Dendritic cell treated with granulocyte-macrophage colony-stimulating factor and Interleukin-4, amounts not matched to agents 40 ng/mL and 50 ng/mL, for 4 days (primary cell): ENCODE results near the gene AMMECR1L.
"Not testable (repeated sequence)": the region's sequence is repeated elsewhere in the genome, so short reads cannot be mapped to it uniquely, and the experiment has no call there.

ENCODE experiments used
- H3K27ac Mint-ChIP-seq: one replicate; pipeline ENCODE4 v1.8.0; 2022; ENCODE audit warnings: mild to moderate bottlenecking, mixed read lengths
- H3K27me3 Mint-ChIP-seq: one replicate; pipeline ENCODE4 v1.8.0; 2022; ENCODE audit warnings: mild to moderate bottlenecking, mixed read lengths
- H3K36me3 Mint-ChIP-seq: one replicate; pipeline ENCODE4 v1.8.0; 2022; ENCODE audit warnings: low read depth, mixed read lengths
- H3K4me1 Mint-ChIP-seq: one replicate; pipeline ENCODE4 v1.8.0; 2022; ENCODE audit warnings: low read depth, mixed read lengths
- H3K4me3 Mint-ChIP-seq: one replicate; pipeline ENCODE4 v1.8.0; 2022; ENCODE audit warnings: mild to moderate bottlenecking, moderate library complexity, mixed read lengths
- H3K9me3 Mint-ChIP-seq: one replicate; pipeline ENCODE4 v1.8.0; 2022; ENCODE audit warnings: mixed read lengths
- intact Hi-C: fragments of 100-400 bp; cut with micrococcal nuclease; formaldehyde crosslinking; loops from one replicate; pipeline ENCODE4 v1.15.0; 2022

The AMMECR1L gene

DNA sequence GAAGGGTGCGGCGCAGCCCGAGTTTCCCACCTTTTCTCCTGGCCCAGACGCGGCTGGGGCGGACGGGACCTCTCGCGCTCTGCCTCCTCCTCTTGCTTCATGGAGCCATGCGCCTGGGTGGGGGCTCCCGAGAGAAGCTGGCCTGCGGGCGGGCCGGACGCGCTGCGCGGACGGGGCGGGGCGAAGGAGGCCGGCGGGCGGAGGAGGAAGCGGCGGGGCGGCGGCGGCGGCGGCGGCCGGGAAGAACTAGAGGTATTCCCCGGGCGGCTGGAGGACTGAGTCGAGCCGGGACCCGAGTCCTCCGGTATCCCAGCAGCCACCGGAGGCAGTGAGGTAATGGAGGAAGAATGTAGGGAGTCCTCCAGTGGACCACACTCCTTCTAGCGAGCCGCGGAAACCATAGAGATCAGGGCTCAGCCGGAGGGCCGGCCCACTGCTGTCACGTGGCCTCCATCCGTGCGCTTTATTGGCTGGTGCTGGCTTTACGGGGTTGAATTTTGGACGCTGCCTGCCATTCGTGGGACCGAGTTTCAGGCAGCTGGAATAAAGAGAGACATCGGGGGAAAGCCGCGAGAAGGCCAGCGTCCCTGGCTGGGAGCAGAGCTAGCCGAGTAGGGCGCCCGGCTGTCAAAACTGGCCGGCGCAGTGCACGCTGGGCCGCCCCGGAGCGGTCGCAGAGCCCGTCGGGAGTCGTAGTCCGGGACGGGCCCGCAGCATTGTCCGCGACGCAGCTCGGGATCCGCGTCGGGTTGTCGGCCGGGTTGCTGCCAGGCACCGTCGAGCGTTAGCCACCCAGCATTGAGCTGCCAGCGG lies at the start of gene AMMECR1L:
AMMECR1L (minus strand) TSS at position 177 of the 813 bp plus-strand sequence. CDS start 11,722 bp downstream, outside the sequence.
- Mint-ChIP-seq H3K27ac (peak within 1 kb of the TSS; percentile 92), H3K36me3 (peaks cover 41% of the 10 kb centered on the region), H3K4me3 (peak within 1 kb of the TSS; percentile 99), H3K4me1 (peaks cover 26% of the 10 kb centered on the region)
- intact Hi-C loops = loop anchor here (2.0 to 10.0 kb wide), 2 partner anchors 27 to 69 kb away; partner anchors contain the start of gene POLR2D
- not testable (repeated sequence) for H3K9me3 Mint-ChIP-seq, H3K27me3 Mint-ChIP-seq

- no peaks in the 10 kb centered on the region for H3K4me1 Mint-ChIP-seq
- intact Hi-C loops = no loop called here
- no peaks in the 10 kb centered on the region for H3K9me3 Mint-ChIP-seq
- no peak overlapping the region for H3K4me3 Mint-ChIP-seq
- no peaks in the 10 kb centered on the region for H3K27me3 Mint-ChIP-seq
- no peak overlapping the region for H3K27ac Mint-ChIP-seq
- H3K36me3 Mint-ChIP-seq = peaks cover 1% of the 10 kb centered on the region
These were observed 49.6 kb upstream of the AMMECR1L start for GRCh38 chr2:127935337-127935736.

DNA sequence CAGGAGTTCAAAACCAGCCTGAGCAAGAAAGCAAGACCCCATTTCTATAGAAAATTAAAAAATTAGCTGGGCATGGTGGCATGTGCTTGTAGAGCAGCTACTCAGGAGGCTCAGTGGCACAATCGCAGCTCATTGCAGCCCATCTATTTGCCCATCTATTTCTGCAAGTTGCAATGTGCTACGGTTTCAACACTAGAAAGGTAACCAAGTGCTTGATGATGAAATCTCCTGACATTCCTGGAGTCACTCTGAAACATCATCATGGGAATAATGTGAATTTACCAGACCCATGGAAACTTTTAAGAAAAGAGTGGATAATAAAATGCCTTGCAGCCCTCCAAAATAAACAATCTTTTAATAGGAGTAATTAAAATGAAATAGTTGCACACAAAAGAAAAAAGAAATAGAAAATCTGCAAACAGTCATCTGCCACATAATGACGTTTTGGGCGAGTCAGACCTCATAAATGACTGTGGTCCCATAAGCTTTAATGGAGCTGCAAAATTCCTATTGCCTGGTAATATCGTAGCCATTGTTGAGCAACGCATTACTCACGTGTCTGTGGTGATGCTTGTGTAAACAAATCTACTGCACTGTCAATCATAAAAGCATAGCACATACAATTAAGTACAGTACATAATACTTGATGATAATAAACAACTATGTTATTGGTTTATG lies 46.6 kb upstream of the AMMECR1L start:
- Mint-ChIP-seq H3K36me3 (no peaks in the 10 kb centered on the region), H3K9me3 (no peaks in the 10 kb centered on the region), H3K4me1 (no peaks in the 10 kb centered on the region), H3K27me3 (no peaks in the 10 kb centered on the region), H3K4me3 (no peak overlapping the region), H3K27ac (no peak overlapping the region)
- intact Hi-C loops = no loop called here

DNA sequence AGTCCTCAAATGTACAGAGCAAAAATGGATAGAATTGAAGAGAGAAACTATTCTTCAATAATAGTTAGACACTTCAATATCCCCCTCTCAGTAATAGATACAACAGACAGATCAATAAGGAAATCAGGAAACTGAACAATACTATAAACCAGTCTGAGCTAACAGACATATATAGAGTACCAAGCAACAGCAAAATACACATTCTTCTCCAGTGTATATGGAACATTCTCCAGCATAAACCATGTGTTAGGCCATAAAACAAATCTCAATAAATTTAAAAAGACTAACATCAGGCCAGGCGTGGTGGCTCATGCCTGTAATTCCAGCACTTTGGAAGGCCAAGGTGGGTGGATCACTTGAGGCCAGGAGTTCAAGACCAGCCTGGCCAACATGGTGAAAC lies 43.7 kb upstream of the AMMECR1L start:
- H3K4me3 Mint-ChIP-seq = no peak overlapping the region
- H3K27ac Mint-ChIP-seq = no peak overlapping the region
- intact Hi-C loops = no loop called here
- H3K9me3 Mint-ChIP-seq = no peaks in the 10 kb centered on the region
- H3K36me3 Mint-ChIP-seq = no peaks in the 10 kb centered on the region
- H3K27me3 Mint-ChIP-seq = no peaks in the 10 kb centered on the region
- no peaks in the 10 kb centered on the region for H3K4me1 Mint-ChIP-seq

DNA sequence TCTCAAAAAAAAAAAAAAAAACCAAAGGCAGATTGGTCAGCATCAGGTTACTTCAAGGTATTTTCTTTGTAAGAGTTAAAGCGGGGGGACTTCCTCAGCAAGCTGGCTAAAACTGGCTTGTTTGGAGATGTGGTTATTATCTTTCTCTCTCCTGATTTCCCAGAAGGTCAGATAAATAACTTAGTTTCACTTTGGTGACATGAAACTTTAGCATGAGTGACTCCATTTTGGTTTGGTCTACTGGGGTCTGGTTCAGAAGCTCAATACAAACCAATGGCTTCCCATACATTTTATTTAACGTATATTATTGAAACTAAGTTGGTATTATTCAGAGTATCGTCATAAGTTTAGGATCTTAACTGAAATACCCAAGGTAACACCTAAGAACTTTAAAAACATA lies 41.6 kb upstream of the AMMECR1L start:
- H3K27ac Mint-ChIP-seq = no peak overlapping the region
- H3K36me3 Mint-ChIP-seq = no peaks in the 10 kb centered on the region
- no peak overlapping the region for H3K4me3 Mint-ChIP-seq
- H3K27me3 Mint-ChIP-seq = no peaks in the 10 kb centered on the region
- intact Hi-C loops = no loop called here
- H3K4me1 Mint-ChIP-seq = no peaks in the 10 kb centered on the region
- H3K9me3 Mint-ChIP-seq = no peaks in the 10 kb centered on the region

GRCh38 chr2:127917916-127918315 lies 32.2 kb upstream of the AMMECR1L start:
- no peaks in the 10 kb centered on the region for H3K9me3 Mint-ChIP-seq
- H3K4me1 Mint-ChIP-seq = no peaks in the 10 kb centered on the region
- H3K4me3 Mint-ChIP-seq = no peak overlapping the region
- H3K27me3 Mint-ChIP-seq = no peaks in the 10 kb centered on the region
- intact Hi-C loops = no loop called here
- H3K27ac Mint-ChIP-seq = no peak overlapping the region
- H3K36me3 Mint-ChIP-seq = no peaks in the 10 kb centered on the region

DNA sequence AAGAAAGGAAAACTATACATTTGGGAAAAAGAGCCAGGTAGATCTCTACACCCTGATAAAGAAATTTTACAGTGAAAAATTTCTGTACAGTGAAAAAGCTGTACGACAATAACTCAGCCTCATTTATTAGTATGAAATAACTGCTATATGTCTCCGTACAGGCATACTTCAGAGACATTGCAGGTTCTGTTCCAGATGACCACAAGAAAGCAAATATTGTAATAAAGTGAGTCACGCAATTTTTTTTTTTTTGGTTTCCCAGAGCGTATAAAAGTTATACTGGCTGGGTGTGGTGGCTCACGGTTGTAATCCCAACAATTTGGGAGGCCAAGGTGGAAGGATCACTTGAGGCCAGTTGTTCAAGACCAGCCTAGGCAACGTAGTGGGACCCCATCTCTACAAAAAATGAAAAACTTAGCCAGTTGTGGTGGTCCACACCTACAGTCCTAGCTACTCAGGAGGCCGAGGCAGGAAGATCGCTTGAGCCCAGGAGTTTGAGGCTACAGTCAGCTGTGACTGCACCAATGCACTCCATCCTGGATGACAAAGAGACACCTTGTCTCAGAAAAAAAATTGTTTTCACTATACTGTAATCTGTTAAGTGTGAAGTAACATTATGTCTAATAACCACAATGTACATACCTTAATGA lies 28.2 kb upstream of the AMMECR1L start:
- intact Hi-C loops = no loop called here
- Mint-ChIP-seq H3K4me1 (peaks cover 6% of the 10 kb centered on the region), H3K36me3 (no peaks in the 10 kb centered on the region), H3K4me3 (no peak overlapping the region), H3K9me3 (no peaks in the 10 kb centered on the region), H3K27ac (no peak overlapping the region), H3K27me3 (peaks cover 4% of the 10 kb centered on the region)

DNA sequence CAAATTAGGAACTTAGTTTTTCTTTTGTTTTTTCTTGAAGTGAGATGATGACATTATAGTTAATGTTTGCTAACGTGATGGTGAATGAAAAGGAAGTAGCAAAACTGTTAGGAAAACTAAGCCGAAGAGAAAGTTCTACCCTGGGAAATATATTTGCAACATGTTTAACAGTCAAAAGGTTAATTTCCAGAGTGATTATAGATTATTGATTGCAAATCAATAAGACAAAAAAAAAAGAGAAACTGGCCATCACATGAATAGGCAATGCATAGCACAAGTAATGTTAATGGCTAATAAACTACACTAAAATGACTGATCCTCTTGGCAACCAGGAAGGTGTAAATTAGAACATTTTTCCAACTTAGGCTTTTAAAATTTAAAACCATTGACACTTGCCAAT lies 26.0 kb upstream of the AMMECR1L start:
- intact Hi-C loops = no loop called here
- Mint-ChIP-seq H3K9me3 (no peaks in the 10 kb centered on the region), H3K4me1 (peaks cover 6% of the 10 kb centered on the region), H3K36me3 (no peaks in the 10 kb centered on the region), H3K4me3 (no peak overlapping the region), H3K27me3 (peaks cover 7% of the 10 kb centered on the region), H3K27ac (no peak overlapping the region)

- Mint-ChIP-seq H3K36me3 (no peaks in the 10 kb centered on the region), H3K4me3 (no peak overlapping the region), H3K27ac (no peak overlapping the region), H3K27me3 (peaks cover 19% of the 10 kb centered on the region), H3K9me3 (no peaks in the 10 kb centered on the region), H3K4me1 (peaks cover 6% of the 10 kb centered on the region)
- intact Hi-C loops = no loop called here
These were observed 24.7 kb upstream of the AMMECR1L start for GRCh38 chr2:127910415-127910814.

- H3K27ac Mint-ChIP-seq = no peak overlapping the region
- H3K27me3 Mint-ChIP-seq = peaks cover 33% of the 10 kb centered on the region
- H3K4me3 Mint-ChIP-seq = no peak overlapping the region
- no peaks in the 10 kb centered on the region for H3K36me3 Mint-ChIP-seq
- intact Hi-C loops = no loop called here
- no peaks in the 10 kb centered on the region for H3K9me3 Mint-ChIP-seq
- peaks cover 6% of the 10 kb centered on the region for H3K4me1 Mint-ChIP-seq
These were observed 23.3 kb upstream of the AMMECR1L start for GRCh38 chr2:127909019-127909418.

DNA sequence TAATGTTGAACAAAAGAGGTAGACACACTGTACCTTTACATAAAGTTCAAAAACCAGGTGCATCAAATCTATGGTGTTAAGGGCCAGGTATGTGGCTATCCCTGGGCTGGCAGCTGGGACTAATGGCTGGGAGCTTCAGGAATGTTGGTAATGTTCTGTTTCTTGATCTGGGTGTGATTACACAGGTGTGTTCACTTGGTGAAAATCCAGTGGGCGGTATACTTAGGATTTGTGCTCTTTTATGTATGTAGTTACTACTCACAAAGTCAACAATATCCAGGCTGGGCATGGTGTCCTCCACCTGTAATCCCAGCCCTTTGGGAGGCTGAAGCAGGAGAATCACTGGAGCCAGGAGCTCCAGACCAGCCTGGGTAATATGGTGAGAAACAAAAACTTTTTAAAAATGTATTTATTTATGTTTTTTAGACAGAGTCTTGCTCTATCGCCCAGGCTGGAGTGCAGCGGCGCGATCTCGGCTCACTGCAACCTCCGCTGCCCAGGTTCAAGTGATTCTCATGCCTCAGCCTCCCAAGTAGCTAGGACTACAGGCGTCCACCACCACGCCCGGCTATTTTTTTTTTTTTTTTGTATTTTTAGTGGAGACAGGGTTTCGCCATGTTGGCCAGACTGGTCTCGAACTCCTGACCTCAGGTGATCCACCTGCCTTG lies 22.1 kb upstream of the AMMECR1L start:
- H3K4me3 Mint-ChIP-seq, intact Hi-C loops, H3K9me3 Mint-ChIP-seq, H3K4me1 Mint-ChIP-seq, H3K27ac Mint-ChIP-seq, H3K36me3 Mint-ChIP-seq: not testable (repeated sequence)
- H3K27me3 Mint-ChIP-seq = peaks cover 34% of the 10 kb centered on the region

DNA sequence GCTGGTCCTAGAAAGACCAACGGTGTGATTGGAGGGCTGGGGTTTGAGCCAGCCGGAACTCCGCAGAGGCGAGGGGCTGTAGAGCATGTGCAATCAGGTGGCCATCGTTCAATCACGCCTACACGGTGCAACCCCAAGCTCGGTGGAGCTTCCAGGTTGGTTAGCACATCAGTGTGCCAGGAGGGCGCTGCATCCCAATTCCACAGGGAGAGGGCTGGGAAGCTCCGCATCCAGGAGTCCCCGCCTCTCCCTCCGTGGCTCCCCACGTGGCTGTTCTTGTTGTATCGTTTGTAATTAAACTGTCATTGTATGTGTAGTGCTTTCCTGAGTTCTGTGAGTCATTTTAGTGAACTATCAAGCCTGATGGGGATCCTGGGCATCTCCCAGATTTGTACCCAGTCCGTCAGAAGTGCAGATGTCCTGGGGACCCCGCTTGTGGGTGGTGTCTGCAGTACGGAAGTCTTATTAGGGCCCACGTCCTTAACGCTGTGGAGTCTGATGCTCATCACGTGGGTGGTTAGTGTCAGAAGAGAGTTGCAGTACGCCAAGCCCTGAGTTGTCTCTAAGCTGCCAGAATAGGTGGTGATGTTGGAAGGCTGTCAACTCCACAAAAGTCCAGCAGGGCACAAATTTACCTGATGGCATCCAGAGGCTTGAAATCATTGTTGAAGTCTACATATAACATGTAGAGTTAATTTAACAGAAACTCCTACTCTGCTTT lies 20.6 kb upstream of the AMMECR1L start:
- Mint-ChIP-seq H3K9me3 (no peaks in the 10 kb centered on the region), H3K4me3 (no peak overlapping the region), H3K36me3 (no peaks in the 10 kb centered on the region), H3K27me3 (peaks cover 38% of the 10 kb centered on the region), H3K27ac (no peak overlapping the region), H3K4me1 (peaks cover under 1% of the 10 kb centered on the region)
- intact Hi-C loops = no loop called here

GRCh38 chr2:127901339-127902056 lies 15.7 kb upstream of the AMMECR1L start:
- Mint-ChIP-seq H3K27me3 (peaks cover 36% of the 10 kb centered on the region), H3K27ac (no peak overlapping the region), H3K9me3 (no peaks in the 10 kb centered on the region), H3K4me3 (no peak overlapping the region), H3K36me3 (no peaks in the 10 kb centered on the region), H3K4me1 (peaks cover 19% of the 10 kb centered on the region)
- intact Hi-C loops = no loop called here
